Aorta (tissue), 5 donors: ENCODE data around the gene SPIB. TPM values are rescaled to one million over a fixed set of nuclear protein-coding genes. Genes with fewer than 3 reads are reported as not detected.

Source experiments
- ATAC-seq: fragments of 200-7000 bp; cut with Tn5 transposase; one replicate; pipeline ENCODE4 v1.9.1; 2022; ENCODE audit warnings: moderate library complexity; ENCODE audit not compliant: low FRiP score
- DNase-seq, 2 donors: peaks; one replicate each; pipeline ENCODE4 v3.0.0-alpha.2; 2020
- H3K27ac ChIP-seq, 2 donors: one replicate each; pipeline ENCODE4 v1.5.1; 2013; ENCODE audit warnings: low read length in 2 of 2, mild to moderate bottlenecking in 2 of 2, moderate library complexity in 2 of 2, control low read depth in 1 of 2, inconsistent platforms in 1 of 2, low read depth in 1 of 2
- H3K27me3 ChIP-seq, 2 donors: one replicate each; pipeline ENCODE4 v1.6.1; 2013; ENCODE audit warnings: control low read depth in 1 of 2, low read length in 1 of 2, mild to moderate bottlenecking in 1 of 2, moderate library complexity in 1 of 2; ENCODE audit not compliant: insufficient read depth in 2 of 2, control insufficient read depth in 1 of 2
- H3K36me3 ChIP-seq, 2 donors: one replicate each; pipeline ENCODE4 v1.6.1; 2013; ENCODE audit warnings: control low read depth in 1 of 2, low read length in 1 of 2, mild to moderate bottlenecking in 1 of 2; ENCODE audit not compliant: insufficient read depth in 2 of 2, control insufficient read depth in 1 of 2
- H3K4me1 ChIP-seq, 2 donors: one replicate each; pipeline ENCODE4 v1.6.1; 2013; ENCODE audit warnings: low read length in 2 of 2, control low read depth in 1 of 2, mild to moderate bottlenecking in 1 of 2, moderate library complexity in 1 of 2; ENCODE audit not compliant: insufficient read depth in 2 of 2, control insufficient read depth in 1 of 2
- H3K4me3 ChIP-seq, 2 donors: one replicate each; pipeline ENCODE4 v1.5.1; 2013; ENCODE audit warnings: low read length in 2 of 2, control low read depth in 1 of 2, mild to moderate bottlenecking in 1 of 2
- H3K9me3 ChIP-seq: one replicate; pipeline ENCODE4 v1.6.1; 2013; ENCODE audit warnings: mild to moderate bottlenecking, low read length; ENCODE audit not compliant: control insufficient read depth
- whole genome bisulfite sequencing, 2 donors: extraction: QIAGEN DNeasy Blood & Tissue Kit; methylation state at CpG; one replicate each; pipeline ENCODE4 v1.1.7; 2013; 5-methylcytosine and 5-hydroxymethylcytosine counted together
- intact Hi-C, 2 donors: fragments of 100-400 bp; cut with DNase I; formaldehyde crosslinking; loops; one replicate each; pipeline versions ENCODE4 v1.14.2 to v1.15.0; 2022
- polyA plus RNA-seq, 2 donors: library from polyadenylated mRNA; stranded (reverse); fragments of 200-250 nt; gene quantifications; one replicate each; pipeline ENCODE4 v1.2.3, GENCODE V29; 2013
- total RNA-seq, 2 donors: library from RNA; stranded (reverse); fragmentation: NEBNext Ultra II Directional; extraction: Animal tissue kit (Norgen Biotek cat#: 25700); gene quantifications; one replicate each; pipeline ENCODE4 v1.2.1, GENCODE V29; 2021
- donor health status: healthy with polysubstance abuse.
- donor health status: Bipolar disorder and iron deficiency.
- donor health status: DM: no; HTN: no; CAD: no.
- donor health status: DM: no; HTN: no; CAD: no.
- donor health status: DM: yes; HTN: yes; CAD: no.

Gene SPIB
- total and polyA plus RNA-seq, 4 donors, result 0.05 to 5.1 (median 0.55) TPM

DNA sequence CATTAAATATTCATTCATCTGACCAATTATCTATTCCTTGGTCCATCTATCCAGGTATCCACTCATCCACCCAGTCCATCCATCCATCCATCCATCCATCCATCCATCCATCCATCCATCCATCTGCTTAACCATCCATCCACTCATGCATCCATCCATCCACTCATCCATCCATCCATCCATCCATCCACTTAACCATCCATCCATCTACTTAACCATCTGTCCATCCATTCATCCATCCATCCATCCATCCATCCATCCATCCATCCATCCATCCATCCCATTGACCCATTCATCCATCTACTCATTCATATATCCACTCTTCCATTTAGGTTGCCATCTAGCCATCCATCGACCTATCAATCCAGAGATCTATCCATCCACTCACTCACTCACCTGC lies 25.3 kb downstream of the SPIB start:
- Histone ChIP-seq H3K27me3 (no peaks in the 10 kb centered on the region), H3K4me1 (no peaks in the 10 kb centered on the region), H3K36me3 (no peaks in the 10 kb centered on the region), H3K4me3 (no peak overlapping the region), H3K27ac (no peak overlapping the region), H3K9me3 (peaks cover 3% of the 10 kb centered on the region)
- intact Hi-C loops, result no loop called here
- ATAC-seq (no peak), DNase-seq (no peak)
- WGBS, 2 donors, result 67 to 83% methylated on average over 1 of the region's 1 CpG

DNA sequence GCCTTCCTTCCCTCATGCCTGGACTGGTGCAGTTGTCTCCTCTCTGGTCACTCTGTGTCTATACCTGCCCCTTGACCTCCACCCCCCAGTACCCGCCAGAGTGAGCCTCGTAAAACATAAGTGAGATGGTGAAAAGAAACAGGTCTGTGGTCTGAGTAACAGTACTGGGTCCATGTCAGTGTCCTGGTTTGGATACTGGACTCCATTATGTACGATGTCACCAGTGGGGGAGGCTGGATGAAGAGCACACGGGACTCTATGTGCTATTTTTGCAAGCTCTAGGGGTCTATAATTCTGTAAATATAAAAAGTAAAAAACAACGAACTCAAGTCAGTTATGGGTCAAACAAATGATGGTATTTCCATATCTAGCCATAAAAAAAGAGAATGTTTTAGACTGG lies 28.3 kb downstream of the SPIB start:
- ATAC-seq (no peak), DNase-seq (no peak)
- no peaks in the 10 kb centered on the region for H3K36me3 ChIP-seq
- 76 to 79% methylated on average over 5 of the region's 5 CpGs for WGBS, 2 donors
- intact Hi-C loops, result no loop called here
- H3K27ac ChIP-seq, result no peak overlapping the region
- peaks cover 3% of the 10 kb centered on the region for H3K9me3 ChIP-seq
- H3K27me3 ChIP-seq, result no peaks in the 10 kb centered on the region
- H3K4me1 ChIP-seq, result no peaks in the 10 kb centered on the region
- no peak overlapping the region for H3K4me3 ChIP-seq

DNA sequence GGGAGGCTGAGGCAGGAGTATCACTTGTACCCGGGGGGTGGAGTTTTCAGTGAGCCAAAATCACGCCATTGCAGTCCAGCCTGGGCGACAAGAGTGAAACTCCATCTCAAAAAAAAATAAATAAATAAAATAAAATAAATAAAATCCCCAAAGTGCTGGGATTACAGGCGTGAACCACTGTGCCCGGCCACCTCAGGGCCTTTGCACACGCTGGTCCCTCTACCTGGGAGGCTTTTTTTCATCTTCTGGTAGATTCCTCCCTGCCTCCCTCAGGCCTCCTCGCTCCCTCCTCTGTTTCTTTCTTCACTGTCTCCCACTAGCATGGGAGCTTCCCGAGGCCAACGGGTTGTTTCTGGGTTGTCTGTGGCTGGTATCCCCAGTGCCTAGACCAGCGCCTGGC lies 29.0 kb downstream of the SPIB start:
- no peak for DNase-seq
- H3K36me3 ChIP-seq, result no peaks in the 10 kb centered on the region

DNA sequence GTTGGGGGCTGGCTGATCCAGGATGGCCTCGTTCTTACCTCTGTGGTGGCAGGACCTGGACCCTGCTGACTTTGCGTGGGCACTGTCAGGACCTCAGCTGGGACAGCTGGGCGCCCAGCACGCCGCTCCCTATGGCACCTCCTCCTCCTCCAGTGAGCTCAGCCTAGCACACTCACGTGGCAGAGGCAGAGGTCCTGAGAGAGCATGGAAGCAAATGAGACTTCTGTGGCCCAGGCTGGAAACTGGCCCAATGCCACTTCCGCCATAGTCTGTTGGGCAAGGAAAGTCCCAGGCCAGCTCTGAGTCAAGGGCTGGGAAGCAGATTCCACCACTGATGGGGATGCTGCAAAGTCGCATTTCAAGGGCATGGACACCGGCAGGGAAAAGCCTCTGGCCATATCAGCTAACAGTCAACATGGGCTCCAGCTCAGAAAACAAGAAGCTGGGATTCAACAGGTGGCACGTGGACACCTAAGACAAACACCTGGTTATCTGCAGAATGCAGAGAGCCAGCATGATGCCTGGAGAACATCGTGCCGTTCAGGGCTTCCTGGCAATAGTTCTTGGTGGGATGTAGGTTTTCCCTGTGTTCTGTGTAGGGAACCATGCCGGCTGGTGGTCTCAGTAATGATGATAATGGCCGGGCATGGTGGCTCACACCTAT lies 30.6 kb downstream of the SPIB start:
- no peak overlapping the region for H3K27ac ChIP-seq
- H3K27me3 ChIP-seq, result no peaks in the 10 kb centered on the region
- no peak overlapping the region for H3K4me3 ChIP-seq
- WGBS, 2 donors, result 82% methylated on average over 14 of the region's 14 CpGs
- H3K36me3 ChIP-seq, result no peaks in the 10 kb centered on the region
- no peaks in the 10 kb centered on the region for H3K4me1 ChIP-seq
- peaks cover 3% of the 10 kb centered on the region for H3K9me3 ChIP-seq
- intact Hi-C loops, result no loop called here
- DNase-seq (no peak), ATAC-seq (no peak)

More for the DNA sequence above, 29.0 kb downstream of the SPIB start:
- H3K27ac ChIP-seq, result no peak overlapping the region
- 95 to 96% methylated on average over 10 of the region's 10 CpGs for WGBS, 2 donors
- peaks cover 3% of the 10 kb centered on the region for H3K9me3 ChIP-seq
- no peaks in the 10 kb centered on the region for H3K4me1 ChIP-seq
- ATAC-seq, result no peak
- H3K4me3 ChIP-seq, result no peak overlapping the region
- intact Hi-C loops, result no loop called here
- H3K27me3 ChIP-seq, result no peaks in the 10 kb centered on the region

DNA sequence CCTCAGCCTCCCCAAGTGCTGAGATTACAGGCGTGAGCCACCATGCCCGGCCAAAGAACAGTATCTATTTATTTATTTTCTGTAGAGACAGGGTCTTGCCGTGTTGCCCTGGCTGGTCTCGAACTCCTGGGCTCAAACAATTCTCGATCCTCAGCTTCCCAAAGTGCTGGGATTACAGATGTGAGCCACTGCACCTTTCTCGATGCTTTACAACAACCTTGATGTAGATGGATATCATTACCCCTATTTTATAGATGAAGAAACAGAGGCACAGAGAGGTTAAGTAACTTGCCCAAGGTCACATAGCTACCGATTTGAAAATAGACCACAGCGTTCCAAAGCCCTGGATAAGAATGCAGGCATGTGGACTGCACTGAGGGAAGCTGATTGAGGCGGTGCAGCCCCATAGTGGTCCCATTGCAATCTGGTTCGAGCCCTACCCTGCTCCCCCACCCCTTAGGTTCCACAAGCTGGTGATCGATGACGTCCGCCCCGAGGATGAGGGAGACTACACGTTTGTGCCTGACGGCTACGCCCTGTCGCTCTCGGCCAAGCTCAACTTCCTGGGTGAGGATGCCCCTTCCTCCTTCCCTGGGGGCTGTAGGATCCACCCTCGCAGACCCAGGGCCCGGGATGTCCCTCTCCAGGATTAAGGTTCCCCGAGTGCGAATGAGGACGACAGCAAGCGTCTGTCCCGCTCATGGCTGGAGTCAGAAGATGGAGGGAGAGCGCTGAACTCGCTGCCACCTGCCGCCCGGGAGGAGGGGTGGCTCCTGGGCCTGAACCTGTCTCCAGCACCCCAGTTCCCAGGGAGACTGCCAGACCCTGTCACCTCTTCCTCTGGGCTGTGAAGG lies 31.9 kb downstream of the SPIB start:
- 62 to 63% methylated on average over 30 of the region's 30 CpGs for WGBS, 2 donors
- ATAC-seq, result no peak
- H3K36me3 ChIP-seq, result no peaks in the 10 kb centered on the region
- intact Hi-C loops, result no loop called here
- no peak overlapping the region for H3K4me3 ChIP-seq
- H3K27me3 ChIP-seq, result no peaks in the 10 kb centered on the region
- H3K9me3 ChIP-seq, result peaks cover 3% of the 10 kb centered on the region
- no peaks in the 10 kb centered on the region for H3K4me1 ChIP-seq
- no peak overlapping the region for H3K27ac ChIP-seq
- no peak for DNase-seq

DNA sequence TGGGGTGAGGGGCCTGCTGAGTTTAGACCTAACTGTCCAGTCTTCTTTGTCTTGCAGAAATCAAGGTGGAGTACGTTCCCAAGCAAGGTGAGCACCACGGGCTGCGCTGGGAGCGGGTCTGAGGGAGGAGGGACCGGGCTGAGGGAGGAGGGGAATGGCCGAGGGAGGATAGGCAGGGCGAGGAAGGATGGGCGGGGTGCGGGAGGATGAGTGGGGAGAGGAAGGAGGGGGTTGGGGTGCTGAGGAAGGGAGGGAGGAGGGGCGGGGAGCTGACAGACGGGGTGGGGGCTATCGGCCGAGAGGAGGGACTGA lies 32.4 kb downstream of the SPIB start:
- Histone ChIP-seq H3K27ac (no peak overlapping the region), H3K27me3 (no peaks in the 10 kb centered on the region), H3K4me3 (no peak overlapping the region), H3K4me1 (no peaks in the 10 kb centered on the region), H3K36me3 (no peaks in the 10 kb centered on the region), H3K9me3 (peaks cover 3% of the 10 kb centered on the region)
- ATAC-seq (no peak), DNase-seq (no peak)
- WGBS, 2 donors, result 54 to 68% methylated on average over 13 of the region's 13 CpGs
- intact Hi-C loops, result no loop called here

DNA sequence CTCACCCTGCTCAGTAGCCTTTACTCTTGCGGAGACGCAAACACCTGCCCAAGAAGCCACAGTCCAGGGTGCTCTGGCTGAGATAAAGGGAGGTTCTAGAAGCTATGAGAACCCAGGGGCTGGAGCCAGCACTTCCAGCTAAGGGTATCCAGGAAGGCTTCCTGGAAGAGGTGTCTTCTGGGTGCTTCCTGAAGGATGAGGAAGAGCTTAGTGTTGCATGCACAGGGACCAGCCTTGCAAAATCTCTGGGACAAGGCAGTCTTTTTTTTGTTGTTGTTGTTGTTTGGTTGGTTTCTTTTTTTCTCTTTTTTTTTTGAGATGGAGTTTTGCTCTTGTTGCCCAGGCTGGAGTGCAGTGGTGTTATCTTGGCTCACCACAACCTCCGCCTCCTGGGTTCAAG lies 34.5 kb downstream of the SPIB start:
- Histone ChIP-seq H3K4me3 (no peak overlapping the region), H3K27me3 (no peaks in the 10 kb centered on the region), H3K27ac (no peak overlapping the region), H3K36me3 (no peaks in the 10 kb centered on the region), H3K4me1 (no peaks in the 10 kb centered on the region), H3K9me3 (peaks cover under 1% of the 10 kb centered on the region)
- DNase-seq (no peak), ATAC-seq (no peak)
- intact Hi-C loops, result no loop called here
- WGBS, 2 donors, result 93 to 98% methylated on average over 3 of the region's 3 CpGs

DNA sequence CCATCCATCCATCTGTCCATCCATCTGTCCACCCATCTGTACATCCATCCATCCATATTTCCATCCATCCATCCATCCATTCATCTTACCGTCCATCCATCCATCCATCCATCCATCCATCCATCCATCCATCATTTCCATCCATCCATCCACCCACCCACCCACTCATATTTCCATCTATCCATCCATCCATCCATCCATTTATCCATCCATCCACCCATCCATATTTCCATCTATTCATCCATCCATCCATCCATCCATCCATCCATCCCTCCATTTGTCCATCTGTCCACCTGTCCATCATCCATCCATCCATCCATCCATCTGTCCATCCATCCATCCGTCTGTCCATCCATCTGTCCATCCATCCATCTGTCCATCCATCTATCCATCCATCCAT lies 37.3 kb downstream of the SPIB start:
- H3K36me3 ChIP-seq, result no peaks in the 10 kb centered on the region
- no peak overlapping the region for H3K4me3 ChIP-seq
- H3K27ac ChIP-seq, result no peak overlapping the region
- WGBS, 2 donors, result 75 to 82% methylated on average over 2 of the region's 2 CpGs
- H3K4me1 ChIP-seq, result no peaks in the 10 kb centered on the region
- ATAC-seq (no peak), DNase-seq (no peak)
- no peaks in the 10 kb centered on the region for H3K27me3 ChIP-seq
- intact Hi-C loops, result no loop called here
- no peaks in the 10 kb centered on the region for H3K9me3 ChIP-seq

DNA sequence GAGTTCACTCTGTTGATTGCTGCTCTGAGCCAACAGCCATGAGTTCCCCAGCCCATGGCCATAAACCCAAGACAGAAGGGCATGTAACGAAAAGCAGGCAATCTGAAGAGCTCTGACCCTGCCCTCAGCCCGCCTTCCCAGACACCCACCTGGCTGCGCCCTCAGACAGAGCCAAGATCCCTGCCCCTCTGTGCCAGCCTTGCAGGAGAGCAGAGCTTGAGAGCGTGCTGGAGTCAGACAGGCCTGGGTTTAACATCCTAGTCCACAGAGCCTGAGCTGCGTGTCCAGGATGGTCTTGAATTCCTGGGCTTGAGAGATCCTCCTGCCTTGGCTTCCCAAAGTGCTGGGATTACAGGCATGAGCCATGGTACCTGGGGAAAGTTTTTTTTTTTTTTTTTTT lies 38.6 kb downstream of the SPIB start:
- Histone ChIP-seq H3K27me3 (no peaks in the 10 kb centered on the region), H3K9me3 (no peaks in the 10 kb centered on the region), H3K4me3 (no peak overlapping the region), H3K36me3 (no peaks in the 10 kb centered on the region), H3K27ac (no peak overlapping the region), H3K4me1 (no peaks in the 10 kb centered on the region)
- WGBS, 2 donors, result 80 to 88% methylated on average over 5 of the region's 5 CpGs
- ATAC-seq (no peak), DNase-seq (no peak)
- intact Hi-C loops, result no loop called here
